GM19023 (cell line): ENCODE results near the gene SHC4.
"Not testable (repeated sequence)": the region's sequence is repeated elsewhere in the genome, so short reads cannot be mapped to it uniquely, and the experiment has no call there.

Experiments used
- ATAC-seq: cut with Tn5 transposase; IDR thresholded peaks from one replicate; pipeline ENCODE4 v1.9.1; 2021; ENCODE audit warnings: mild to moderate bottlenecking, moderate library complexity; ENCODE audit not compliant: unreplicated experiment

The SHC4 gene

DNA sequence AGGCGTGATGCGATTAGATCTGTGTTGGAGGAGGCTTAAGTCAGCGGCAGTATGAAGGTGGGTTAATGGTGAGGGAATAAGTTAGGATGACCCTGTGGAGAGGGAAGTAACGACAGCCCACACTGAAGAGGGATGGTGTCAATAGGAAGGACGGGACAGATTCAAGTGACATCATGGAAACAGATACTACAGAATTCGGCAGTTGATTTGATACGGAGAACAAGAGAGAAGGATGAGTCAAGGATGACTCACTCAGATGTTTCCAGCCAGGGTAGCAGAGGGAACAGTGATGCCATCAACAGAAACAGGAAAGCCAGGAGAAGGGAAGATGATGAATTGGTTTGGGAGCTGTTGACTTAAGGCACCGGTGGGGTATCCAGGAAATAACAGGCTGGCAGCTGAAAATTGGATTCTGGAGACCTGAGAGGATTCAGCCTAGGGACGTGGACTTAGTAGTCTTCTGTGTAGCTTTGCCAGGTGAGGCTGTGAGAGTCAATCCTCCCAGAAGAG, 38.0 kb downstream of the SHC4 start:
- no peak for ATAC-seq

DNA sequence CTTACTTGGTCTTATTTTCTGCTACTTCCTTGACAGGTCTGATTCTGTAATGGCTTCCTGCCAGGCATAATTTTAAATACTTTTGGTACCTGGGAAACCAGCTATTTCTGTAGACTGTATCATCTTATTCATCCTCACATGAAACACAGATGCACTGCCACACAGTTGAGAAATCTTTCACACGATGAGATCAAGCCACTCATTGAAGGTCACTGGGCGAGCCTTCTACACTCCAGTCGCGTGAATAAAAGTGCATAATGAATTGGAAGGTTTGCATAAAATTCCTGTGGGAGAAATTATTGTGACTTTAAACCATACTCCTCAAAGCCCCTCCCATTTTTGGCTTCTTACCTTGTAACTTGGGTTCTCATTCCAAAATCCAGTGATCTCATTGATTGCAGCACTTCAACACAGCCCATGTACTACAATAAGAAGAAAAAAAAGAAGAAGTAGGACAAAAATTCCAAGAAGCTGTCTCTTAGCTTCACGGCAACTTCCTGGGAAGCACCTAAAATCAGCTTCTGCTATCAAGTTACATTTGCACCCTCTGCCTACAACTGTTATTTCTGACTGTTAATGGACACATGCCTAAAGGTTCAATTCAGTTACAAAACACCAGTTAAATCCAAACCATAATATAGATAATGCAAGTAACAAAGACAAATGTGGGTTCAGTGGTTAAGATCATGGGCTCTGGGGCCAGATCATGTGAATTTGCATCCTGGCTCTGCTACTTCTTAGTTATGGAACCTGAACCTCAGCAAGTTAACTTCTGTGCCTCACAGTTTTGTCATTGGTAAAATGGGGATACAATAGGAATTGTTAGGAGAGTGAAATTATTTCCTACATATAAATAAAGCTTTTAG, 39.0 kb downstream of the SHC4 start:
- no peak for ATAC-seq

DNA sequence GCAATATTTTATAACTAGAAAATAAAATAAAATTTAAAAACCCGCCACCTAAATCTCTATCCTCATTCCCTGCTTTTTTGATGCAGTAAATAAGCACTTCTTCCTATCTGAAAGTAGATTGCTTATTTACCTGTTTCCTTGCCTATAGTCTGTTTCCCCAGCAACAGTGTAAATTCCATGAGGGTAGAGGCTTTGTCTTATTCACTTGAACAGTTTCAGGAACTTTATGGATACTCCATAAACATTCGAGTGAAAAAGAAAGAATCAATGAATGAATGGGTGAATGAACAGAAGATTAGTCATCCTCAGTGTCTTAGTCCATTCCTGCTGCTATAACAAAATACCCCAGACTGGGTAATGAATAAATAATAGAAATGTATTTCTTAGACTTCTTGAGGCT, 41.7 kb downstream of the SHC4 start:
- ATAC-seq = no peak

DNA sequence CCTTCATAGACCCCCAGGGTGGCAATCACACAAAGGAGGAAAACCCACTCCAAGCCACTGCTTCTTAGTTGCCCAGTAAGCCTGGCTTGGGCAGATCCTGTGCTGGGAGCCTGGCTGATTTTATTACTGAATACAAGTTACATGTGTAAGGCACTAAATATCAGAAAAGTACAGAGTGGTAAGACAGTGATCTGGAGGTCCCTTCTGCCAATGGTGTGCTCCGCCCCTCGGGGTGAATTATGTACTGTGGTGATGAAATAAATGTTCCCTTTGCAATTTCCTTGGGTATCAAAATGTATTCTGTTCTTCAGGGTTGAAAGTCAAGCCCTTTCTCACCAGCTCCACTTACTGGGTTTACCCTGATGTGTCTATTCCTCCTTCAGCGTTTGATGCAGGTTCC, 47.0 kb downstream of the SHC4 start:
- no peak for ATAC-seq

DNA sequence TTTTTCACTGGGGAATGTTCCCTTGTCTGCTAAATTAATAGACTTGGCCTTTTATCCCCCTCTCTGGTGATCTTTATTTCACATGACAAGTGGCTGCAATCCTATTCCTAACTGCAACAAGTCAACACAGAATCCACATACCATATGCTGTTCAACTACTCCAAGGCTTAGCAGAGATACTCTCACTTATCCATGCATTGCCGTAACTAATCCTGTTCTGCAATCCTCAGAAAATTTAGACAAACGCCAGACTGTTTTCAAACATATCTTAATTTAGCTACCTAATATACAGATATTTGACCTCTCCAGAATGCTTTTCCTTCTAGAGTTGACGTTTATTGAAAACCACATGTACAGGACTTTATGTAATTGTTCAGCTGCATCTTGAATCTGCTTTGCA, 47.9 kb downstream of the SHC4 start:
- no peak for ATAC-seq

DNA sequence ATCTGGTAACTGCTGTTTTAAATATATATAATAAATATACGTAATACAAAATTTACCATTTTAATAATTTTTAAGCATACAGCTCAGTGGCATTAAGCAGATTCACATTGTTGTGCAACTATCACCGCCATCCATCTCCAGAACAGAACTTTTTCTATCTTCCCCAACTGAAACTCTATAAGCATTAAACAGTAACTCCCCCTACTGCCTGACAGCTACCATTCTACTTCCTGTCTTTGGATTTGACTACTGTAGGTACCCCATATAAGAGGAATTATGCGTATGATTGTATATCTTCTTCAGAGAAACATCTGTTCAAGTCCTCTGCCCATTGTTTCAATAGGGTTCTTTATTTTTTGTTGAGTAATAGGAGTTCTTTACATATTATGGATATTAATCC, 49.0 kb downstream of the SHC4 start:
- no peak for ATAC-seq

DNA sequence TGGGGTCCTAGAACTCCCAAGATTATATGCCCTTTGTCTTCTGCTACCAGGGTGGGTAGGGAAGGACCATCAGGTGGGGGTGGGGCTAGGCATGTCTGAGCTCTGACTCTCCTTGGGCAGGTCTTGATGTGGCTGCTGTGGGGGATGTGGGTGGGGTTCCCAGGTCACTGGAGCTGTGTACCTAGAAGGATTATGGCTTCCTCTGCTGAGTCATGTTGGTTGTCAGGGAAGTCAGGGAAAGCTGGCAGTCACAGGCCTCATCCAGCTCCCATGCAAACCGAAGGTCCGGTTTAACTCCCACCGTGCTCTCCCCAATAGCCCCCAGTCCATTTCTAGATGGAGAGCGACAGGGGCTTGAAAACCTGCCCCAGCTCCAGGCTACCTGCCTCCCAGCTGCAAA, 50.6 kb downstream of the SHC4 start:
- no peak for ATAC-seq

DNA sequence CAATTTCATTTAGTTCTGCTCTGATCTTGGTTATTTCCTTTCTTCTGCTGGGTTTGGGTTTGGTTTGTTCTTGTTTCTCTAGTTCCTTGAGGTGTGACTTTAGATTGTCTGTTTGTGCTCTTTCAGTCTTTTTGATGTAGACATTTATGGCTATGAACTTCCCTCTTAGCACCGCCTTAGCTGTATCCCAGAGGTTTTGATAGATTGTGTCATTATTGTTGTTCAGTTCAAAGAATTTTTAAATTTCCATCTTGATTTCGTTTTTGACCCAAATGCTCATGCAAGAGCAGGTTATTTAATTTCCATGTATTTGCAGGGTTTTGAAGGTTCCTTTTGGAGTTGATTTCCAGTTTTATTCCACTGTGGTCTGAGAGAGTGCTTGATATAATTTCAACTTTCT, 53.2 kb downstream of the SHC4 start:
- ATAC-seq = not testable (repeated sequence)

DNA sequence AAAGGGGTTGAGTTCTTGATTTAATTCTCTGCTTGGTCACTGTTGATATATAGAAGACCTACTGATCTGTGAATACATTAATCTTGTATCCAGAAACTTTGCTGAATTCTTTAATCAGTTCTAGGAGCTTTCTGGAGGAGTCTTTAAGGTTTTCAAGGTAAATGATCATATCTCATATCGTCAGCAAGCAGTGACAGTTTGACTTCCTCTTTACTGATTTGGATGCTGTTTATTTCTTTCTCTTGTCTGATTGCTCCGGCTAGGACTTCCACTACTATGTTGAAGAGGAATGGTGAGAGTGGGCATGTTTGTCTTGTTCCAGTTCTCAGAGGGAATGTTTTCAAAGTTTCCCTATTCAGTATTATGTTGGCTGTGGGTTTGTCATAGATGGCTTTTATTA, 54.4 kb downstream of the SHC4 start:
- not testable (repeated sequence) for ATAC-seq

DNA sequence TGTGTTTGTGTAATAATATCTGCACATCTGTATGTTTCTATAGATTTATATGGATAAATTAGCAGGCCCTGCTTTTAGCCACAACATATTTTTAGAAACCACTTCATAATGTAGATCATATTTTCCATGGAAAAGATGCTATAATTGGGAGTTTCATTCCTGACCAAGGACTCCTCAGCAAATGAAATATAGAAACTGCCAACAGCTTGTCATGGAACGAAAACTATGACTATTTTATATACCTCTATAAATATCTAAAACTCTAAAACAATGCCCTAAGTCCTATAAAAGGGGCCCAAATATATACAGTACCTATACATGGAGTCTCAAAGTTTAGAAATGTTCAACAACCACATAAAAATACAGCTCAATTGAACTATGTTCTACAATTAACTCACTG, 57.9 kb downstream of the SHC4 start:
- no peak for ATAC-seq

DNA sequence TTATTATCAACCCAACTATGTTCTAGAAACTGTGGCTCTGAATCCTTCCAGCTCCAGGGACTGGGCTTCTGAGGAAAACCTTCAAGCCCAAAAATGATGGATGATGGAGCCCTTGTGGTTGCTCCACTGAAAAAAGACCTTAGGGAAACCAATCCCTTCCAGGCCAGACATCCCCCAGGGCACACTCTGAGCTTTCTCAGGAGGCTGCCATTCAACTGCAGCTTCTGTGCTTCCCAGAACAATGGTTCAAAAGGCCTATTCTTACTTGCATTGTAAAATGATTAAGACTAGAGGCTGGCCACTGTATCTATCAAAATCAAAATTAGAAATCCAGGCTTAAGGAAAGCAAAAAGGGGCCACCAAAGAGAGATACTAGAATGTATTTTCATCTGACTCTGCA, 58.5 kb downstream of the SHC4 start:
- no peak for ATAC-seq

DNA sequence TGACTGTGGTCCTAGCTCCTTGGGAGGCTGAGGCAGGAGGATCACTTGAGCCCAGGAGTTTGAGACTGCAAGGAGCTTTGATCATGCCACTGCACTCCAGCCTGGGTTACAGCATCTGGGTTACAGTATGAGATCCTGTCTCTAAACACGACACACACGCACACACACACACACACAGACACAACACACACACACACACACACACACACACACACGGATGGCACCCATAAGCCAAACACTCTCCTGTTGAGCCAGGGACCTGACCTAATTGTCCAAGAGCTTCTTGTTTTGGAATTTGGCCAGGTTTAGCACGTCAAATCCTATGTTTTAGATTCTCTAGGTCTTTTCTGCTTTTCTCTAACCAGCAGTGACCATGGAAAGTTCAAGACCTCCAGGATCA, 59.0 kb downstream of the SHC4 start:
- no peak for ATAC-seq

DNA sequence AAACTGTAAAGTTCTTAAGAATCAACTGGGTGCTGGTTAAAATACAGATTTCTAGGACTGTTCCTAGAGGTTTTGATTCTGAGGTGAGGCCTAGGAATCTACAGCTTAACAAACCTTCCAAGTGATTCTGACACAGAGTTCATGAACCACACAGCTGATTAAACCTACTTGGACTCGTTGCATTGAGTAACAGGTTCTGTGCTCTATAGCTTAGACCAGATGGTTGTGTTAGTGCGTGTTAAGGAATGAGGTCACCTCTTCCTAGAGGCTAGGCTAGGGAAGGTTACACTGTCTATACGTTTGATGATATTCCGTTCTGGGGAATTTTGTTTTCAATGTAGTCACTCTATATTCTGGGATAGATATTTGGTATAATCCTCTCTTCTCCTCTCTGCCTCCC, 63.9 kb downstream of the SHC4 start:
- no peak for ATAC-seq

DNA sequence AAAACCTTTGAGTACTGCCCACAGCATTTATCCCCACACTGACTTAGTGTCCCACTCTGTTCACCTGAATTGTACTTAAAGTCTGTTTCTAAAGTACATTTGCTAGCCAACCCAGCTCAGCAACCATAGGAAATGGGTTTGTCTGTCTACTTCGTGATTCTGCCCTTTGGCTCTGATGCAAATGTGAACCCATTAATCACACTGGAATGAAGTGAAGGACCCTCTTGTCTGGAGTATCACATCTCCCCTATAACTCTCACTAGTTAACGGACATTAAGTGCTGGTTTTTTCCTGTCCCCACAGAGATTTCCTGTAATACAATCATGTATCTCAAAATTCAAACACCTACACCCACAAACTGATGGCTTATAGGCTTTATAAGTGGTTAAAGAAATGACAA, 65.3 kb downstream of the SHC4 start:
- no peak for ATAC-seq

DNA sequence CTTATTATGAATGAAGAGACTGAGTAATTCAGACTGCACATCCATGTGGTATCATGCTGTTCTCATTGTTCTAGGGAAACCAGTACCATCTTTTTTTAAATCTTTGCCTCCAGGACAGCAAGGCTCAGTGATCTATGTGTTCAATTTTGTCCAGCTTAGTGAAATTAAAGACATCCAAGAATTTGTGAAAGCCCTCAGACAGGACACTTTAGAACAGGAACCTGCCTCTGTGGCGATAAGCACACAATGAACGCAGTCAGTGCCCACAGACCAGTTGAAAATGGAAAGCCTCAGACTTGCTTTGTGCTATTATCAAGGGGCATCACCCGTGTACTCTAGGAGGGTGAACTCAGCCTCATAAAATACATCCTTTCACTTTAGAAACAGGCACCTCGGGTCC, 65.7 kb downstream of the SHC4 start:
- no peak for ATAC-seq

DNA sequence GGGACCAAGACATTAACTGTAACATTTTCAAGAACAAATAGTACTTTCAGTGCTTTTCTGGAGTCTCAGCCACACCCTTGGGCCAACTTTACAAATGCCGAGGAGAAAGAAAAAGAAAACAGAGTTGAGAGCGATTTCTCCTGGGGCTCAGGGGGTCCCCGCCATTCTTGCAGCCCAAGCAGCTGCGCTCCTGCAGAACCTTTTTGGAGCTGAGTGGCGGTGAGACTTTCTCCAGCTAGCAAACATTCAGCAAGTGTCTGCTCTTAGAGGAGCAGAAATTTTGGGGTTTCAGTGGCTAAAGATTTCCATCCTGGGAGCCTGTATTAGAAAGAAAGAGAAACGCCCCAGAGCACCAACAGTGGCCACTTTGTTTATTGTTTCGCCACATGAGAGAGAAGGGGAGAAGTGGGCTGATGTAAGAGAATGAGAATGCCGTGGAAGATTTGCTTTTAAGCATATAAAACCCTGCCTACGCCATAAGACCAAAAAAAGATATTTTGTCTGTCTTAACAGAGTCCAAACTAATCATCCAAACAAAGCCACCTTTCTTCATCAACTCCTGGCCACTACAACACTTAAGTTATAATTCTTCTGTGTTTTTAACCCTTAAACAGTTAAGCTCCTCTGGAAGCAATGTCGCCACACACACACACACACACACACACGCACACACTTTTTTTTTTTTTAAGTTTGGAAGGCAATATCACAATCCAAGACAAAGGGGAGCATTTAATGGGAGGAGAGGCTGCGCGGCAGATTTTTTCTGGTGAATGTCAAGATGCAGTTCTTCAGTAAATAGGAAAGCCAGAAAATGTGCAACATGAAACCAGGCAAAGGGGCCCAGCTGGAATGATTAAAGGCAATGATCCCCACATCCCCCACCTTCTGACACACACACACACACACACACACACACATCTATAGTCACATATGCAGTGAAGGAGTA, 66.6 kb downstream of the SHC4 start:
- ATAC-seq = peak; percentile 48

DNA sequence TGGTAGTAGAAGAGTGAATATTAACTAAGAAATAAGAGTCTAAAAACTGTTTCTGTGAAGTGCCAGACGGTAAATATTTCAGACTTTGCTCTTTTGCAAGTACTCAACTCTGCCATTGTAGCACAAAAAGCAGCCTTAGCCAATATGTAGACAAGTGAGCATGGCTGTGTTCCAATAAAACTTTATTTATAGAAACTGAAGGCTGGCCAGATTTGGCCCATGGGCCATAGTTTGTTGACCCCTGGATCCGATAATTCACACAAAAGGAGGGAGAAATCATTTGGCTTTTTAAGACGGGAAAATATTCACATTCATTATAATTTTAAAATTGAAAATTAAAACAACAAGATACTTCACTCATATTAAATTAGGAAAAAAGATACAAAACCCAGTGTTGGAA, 70.4 kb downstream of the SHC4 start:
- ATAC-seq = no peak

DNA sequence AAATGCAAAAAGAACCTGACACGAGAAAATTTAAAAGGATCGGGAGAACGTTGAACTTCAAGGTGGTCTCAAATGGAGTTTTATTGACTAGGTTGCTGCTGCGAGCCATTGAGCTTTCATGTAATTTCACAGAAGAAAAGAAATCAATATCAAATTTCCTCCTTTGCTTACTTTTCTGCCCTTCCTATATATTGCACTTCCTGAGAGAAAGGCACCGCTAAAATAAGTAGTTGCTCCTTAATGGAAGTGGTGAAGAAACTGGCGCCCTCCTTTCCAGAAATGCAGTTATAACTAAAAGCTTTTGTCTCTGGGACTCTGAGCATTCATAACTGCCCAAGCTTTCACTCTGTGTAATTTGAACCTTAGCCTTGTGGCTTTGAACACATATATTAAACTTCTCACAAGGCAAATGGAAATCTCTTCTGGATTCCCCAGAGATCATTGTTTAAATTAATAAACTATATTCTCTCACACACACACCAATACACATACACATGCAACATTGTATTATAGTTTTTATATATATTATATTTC, 72.4 kb downstream of the SHC4 start:
- ATAC-seq = no peak

DNA sequence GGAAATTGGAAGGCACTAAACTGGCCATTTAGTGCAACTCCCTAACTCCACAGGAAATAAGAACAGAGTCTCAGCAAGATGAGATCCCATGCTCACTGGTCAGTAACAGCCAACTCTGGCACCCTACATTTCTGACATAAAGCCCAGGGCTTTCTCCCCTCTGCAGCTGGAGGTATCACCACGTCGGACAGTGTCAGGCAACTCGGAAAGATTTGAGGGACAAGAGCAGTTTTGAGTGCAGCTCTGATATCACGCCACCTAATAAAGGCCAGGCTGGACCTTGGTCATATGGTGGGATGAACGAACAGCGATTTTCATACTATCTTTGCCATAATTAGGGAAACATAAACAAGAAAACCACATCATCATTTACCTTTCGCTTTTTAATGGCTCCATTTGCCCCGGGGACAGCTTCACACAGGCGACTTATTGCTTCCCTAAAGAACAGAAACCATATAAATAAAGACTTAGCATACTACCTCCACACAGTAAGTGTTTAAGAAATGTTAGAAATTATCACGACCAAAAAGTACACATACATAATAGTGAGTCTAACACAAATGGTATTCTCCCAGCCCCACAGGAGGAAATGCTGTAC, 73.2 kb downstream of the SHC4 start:
- ATAC-seq = no peak

DNA sequence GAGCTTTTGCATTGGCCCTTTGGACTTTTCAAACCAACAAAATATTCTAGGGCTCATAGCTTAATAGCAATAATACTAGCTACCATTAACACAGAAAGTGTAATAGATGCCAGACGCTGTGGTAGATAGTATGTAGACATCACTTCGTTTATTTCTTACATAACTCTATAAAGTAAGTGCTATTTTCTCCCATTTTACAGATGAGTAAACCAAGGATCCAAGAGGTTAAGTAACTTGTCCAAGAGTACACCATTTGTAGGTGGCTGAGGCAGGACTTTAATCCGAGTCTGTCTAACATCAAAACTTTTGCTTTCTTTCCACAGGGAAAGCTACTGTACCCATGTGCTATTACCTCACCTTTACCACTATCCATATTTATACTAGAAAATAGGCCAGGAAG, 73.8 kb downstream of the SHC4 start:
- no peak for ATAC-seq

DNA sequence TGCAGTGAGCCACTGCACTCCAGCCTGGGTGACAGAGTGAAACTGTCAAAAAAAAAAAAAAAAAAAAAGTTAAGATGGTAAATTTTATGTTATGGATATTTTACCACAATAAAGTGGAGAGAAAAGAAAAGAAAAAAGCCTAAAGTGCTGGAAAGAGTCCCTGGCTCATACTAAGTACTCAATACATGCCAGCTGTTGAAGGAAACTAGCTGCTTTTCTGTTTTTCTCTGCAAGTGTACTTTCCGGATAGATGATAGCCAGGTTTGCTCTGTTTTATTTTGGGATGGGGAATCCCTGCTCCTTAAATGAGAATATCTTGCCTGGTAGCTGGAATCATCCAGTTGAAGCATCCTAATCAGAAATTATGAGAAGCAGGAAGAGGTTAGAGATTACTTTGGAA, 74.9 kb downstream of the SHC4 start:
- ATAC-seq = no peak
